Keratinocyte (primary cell): ENCODE results near the gene SLC7A11.

Experiments
- CTCF ChIP-seq, 3 experiments: IDR thresholded peaks in 1 of 3; conservative IDR thresholded peaks in 1 of 3; optimal IDR thresholded peaks in 1 of 3; 2 replicates in 2 of 3; 3 replicates in 1 of 3; pipeline versions ENCODE3 to v1.5.1; 2011; ENCODE audit warnings: low read length in 3 of 3, mild to moderate bottlenecking in 3 of 3, moderate library complexity in 2 of 3, control low read depth in 1 of 3, inconsistent platforms in 1 of 3; ENCODE audit not compliant: insufficient read depth in 2 of 3; ENCODE audit errors: extremely low read depth in 1 of 3
- EZH2 ChIP-seq: IDR thresholded peaks from one replicate; pipeline ENCODE4 v1.6.1; 2012; ENCODE audit warnings: inconsistent platforms, mild to moderate bottlenecking, low read length, moderate library complexity

- TF ChIP-seq CTCF (optimal IDR thresholded peaks at IDR 0.05 in 1 of 3, IDR thresholded peaks at IDR 0.05 in 1 of 3, conservative IDR thresholded peaks at IDR 0.05 in 1 of 3; ENCODE audit: extremely low read depth in 1 of 3, insufficient read depth in 2 of 3, low read length in 3 of 3) (no peak), EZH2 (no peak)
Measured at GRCh38 chr4:138230048-138230447, 12.1 kb downstream of the SLC7A11 start.
